HEK293T (cell line): ENCODE data around the gene COLEC11.

ENCODE experiments used
- BHLHE40 ChIP-seq: fragments of 450-650 bp; IDR thresholded peaks from 2 replicates; pipeline ENCODE4 v1.6.1; 2016; ENCODE audit warnings: mild to moderate bottlenecking, moderate library complexity, borderline replicate concordance
- FOXA1 ChIP-seq: fragments of 450-650 bp; IDR thresholded peaks from 2 replicates; pipeline ENCODE4 v1.6.1; 2016; ENCODE audit warnings: mild to moderate bottlenecking
- NFRKB ChIP-seq: fragments of 450-650 bp; IDR thresholded peaks from 2 replicates; pipeline ENCODE4 v1.6.1; 2016; ENCODE audit warnings: mild to moderate bottlenecking, moderate library complexity
- PKNOX1 ChIP-seq: fragments of 450-650 bp; IDR thresholded peaks from 2 replicates; pipeline ENCODE4 v1.6.1; 2016
- SUZ12 ChIP-seq: fragments of 450-650 bp; IDR thresholded peaks from 2 replicates; pipeline ENCODE4 v1.6.1; 2016; ENCODE audit warnings: mild to moderate bottlenecking
- ZNF384 ChIP-seq: fragments of 450-650 bp; IDR thresholded peaks from 2 replicates; pipeline ENCODE4 v1.6.1; 2016

DNA sequence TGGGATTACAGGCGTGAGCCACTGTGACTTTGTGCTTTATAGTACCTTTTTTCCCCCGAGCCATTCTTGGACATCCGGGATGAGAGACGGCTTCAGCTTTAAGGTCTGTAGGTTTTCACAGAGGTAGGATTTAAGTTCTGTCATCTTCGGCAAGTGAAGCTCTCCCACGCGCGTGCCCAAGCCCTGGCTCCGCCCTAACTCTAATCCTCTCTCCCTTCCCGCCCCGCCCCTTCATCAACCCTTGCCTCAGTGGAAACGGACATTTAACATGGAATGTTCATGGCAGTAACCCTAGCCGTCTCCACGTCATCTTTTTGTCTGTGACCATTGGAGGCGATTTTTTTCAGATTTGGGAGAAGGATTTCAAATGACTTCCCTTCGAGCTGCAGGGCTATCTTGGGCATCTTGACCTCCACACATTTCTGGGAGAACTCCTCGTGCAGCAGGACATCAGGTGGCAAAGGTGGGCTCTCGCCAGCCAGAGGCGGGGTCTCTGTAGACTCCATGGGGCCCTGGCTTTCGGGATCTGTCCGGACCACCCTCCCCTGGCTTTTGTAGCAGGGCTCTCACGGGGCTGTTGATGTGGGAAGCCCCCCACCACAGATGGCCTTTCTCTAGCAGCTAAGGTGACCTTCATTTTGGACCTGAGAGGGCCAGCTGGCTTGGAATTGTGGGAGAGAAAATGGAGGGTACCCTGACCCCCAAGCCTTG, 6.8 kb downstream of the COLEC11 start:
- TF ChIP-seq BHLHE40 (no peak), NFRKB (no peak), PKNOX1 (no peak), ZNF384 (no peak), SUZ12 (no peak), FOXA1 (no peak)
